WTC11 (cell line): ENCODE data around the gene MAP3K3. TPM values are rescaled to one million over a fixed set of nuclear protein-coding genes. Genes with fewer than 3 reads are reported as not detected.

ENCODE experiments used
- ATAC-seq: fragments of 200-7000 bp; cut with Tn5 transposase; 2 replicates; pipeline ENCODE4 v1.10.0; 2021; ENCODE audit warnings: mild to moderate bottlenecking, moderate library complexity
- CTCF ChIA-PET: fragments of 300-600 bp; sonication (Branson Sonifier 250); formaldehyde crosslinking; loops from one replicate; lab custom pipeline; 2021; ENCODE audit warnings: antibody characterized with exemption; lab: Charles Lee
- POLR2A ChIA-PET: fragments of 350-600 bp; sonication (Branson Sonifier 250); formaldehyde crosslinking; loops from one replicate; lab custom pipeline; 2021; ENCODE audit warnings: antibody characterized with exemption; lab: Charles Lee
- DNase-seq: peaks from one replicate; pipeline ENCODE4 v3.0.0; 2021; ENCODE audit warnings: low spot score
- H3K27ac Mint-ChIP-seq: 2 replicates; pipeline ENCODE4 v1.8.0; 2021; ENCODE audit warnings: mixed read lengths
- H3K27me3 Mint-ChIP-seq: 2 replicates; pipeline ENCODE4 v1.8.0; 2021; ENCODE audit warnings: low read depth, mild to moderate bottlenecking, moderate library complexity, mixed read lengths
- H3K36me3 Mint-ChIP-seq: 2 replicates; pipeline ENCODE4 v1.8.0; 2021; ENCODE audit warnings: mixed read lengths
- H3K4me1 Mint-ChIP-seq: 2 replicates; pipeline ENCODE4 v1.8.0; 2022; ENCODE audit warnings: mixed read lengths
- H3K4me3 Mint-ChIP-seq: 2 replicates; pipeline ENCODE4 v1.8.0; 2021; ENCODE audit warnings: mild to moderate bottlenecking, moderate library complexity, mixed read lengths
- H3K9me3 Mint-ChIP-seq: 2 replicates; pipeline ENCODE4 v1.8.0; 2021; ENCODE audit warnings: mixed read lengths
- ATF1 ChIP-seq: sonication (generic); formaldehyde crosslinking; IDR thresholded peaks from 2 replicates; pipeline ENCODE4 v1.8.1; 2023; ENCODE audit warnings: mild to moderate bottlenecking, moderate library complexity, missing genetic modification reagents
- CREM ChIP-seq: sonication (generic); formaldehyde crosslinking; IDR thresholded peaks from 2 replicates; pipeline ENCODE4 v1.8.1; 2022; ENCODE audit warnings: mild to moderate bottlenecking, missing genetic modification reagents, moderate library complexity
- FOXJ3 ChIP-seq: sonication (generic); formaldehyde crosslinking; IDR thresholded peaks from 2 replicates; pipeline ENCODE4 v1.9.0; 2021; ENCODE audit warnings: missing genetic modification reagents, mild to moderate bottlenecking, borderline replicate concordance
- HMGA2 ChIP-seq: fragments of 250-450 bp; sonication (Bioruptor Pico); IDR thresholded peaks from 2 replicates; pipeline ENCODE4 v1.4.0; 2021; ENCODE audit warnings: mild to moderate bottlenecking, moderate library complexity
- JAZF1 ChIP-seq: fragments of 250-450 bp; sonication (Bioruptor Pico); IDR thresholded peaks from 2 replicates; pipeline ENCODE4 v1.9.0; 2021; ENCODE audit warnings: moderate library complexity, mild to moderate bottlenecking, inconsistent platforms
- JUN ChIP-seq: sonication (generic); formaldehyde crosslinking; IDR thresholded peaks from 2 replicates; pipeline ENCODE4 v1.8.0; 2023; ENCODE audit warnings: mild to moderate bottlenecking, missing genetic modification reagents
- MYBL2 ChIP-seq: sonication (generic); formaldehyde crosslinking; IDR thresholded peaks from 2 replicates; pipeline ENCODE4 v1.8.1; 2023; ENCODE audit warnings: mild to moderate bottlenecking, moderate library complexity, missing genetic modification reagents
- NFYB ChIP-seq: sonication (generic); formaldehyde crosslinking; conservative IDR thresholded peaks from 2 replicates; pipeline ENCODE4 v1.8.0; 2022; ENCODE audit warnings: low read depth, missing genetic modification reagents
- RELA ChIP-seq: sonication (generic); formaldehyde crosslinking; IDR thresholded peaks from 2 replicates; pipeline ENCODE4 v1.8.1; 2022; ENCODE audit warnings: missing genetic modification reagents, mild to moderate bottlenecking, borderline replicate concordance
- SP1 ChIP-seq: sonication (generic); formaldehyde crosslinking; conservative IDR thresholded peaks from 2 replicates; pipeline ENCODE4 v1.8.1; 2022; ENCODE audit warnings: missing genetic modification reagents
- TCF7 ChIP-seq: sonication (generic); formaldehyde crosslinking; IDR thresholded peaks from 2 replicates; pipeline ENCODE4 v1.8.0; 2022; ENCODE audit warnings: mild to moderate bottlenecking, low read depth, missing genetic modification reagents, moderate library complexity
- TEAD1 ChIP-seq: sonication (generic); formaldehyde crosslinking; IDR thresholded peaks from 2 replicates; pipeline ENCODE4 v1.8.0; 2022; ENCODE audit warnings: mild to moderate bottlenecking, missing genetic modification reagents
- ZNF121 ChIP-seq: sonication (generic); formaldehyde crosslinking; IDR thresholded peaks from 2 replicates; pipeline ENCODE4 v1.8.0; 2023; ENCODE audit warnings: missing genetic modification reagents
- ZNF263 ChIP-seq: sonication (generic); formaldehyde crosslinking; IDR thresholded peaks from 2 replicates; pipeline ENCODE4 v1.8.1; 2022; ENCODE audit warnings: low read depth, mild to moderate bottlenecking, moderate library complexity, missing genetic modification reagents
- ZNF317 ChIP-seq: sonication (generic); formaldehyde crosslinking; IDR thresholded peaks from 2 replicates; pipeline ENCODE4 v1.8.1; 2023; ENCODE audit warnings: low read depth, mild to moderate bottlenecking, moderate library complexity, missing genetic modification reagents, borderline replicate concordance
- total RNA-seq: library from RNA; stranded (reverse); gene quantifications from 3 replicates; pipeline ENCODE4 v1.2.3, GENCODE V29; 2021
- TF ChIP-seq, protein P1 (sequence below): sonication (generic); formaldehyde crosslinking; IDR thresholded peaks from 2 replicates; pipeline ENCODE4 v1.8.1; 2023; ENCODE audit warnings: mild to moderate bottlenecking, missing genetic modification reagents, borderline replicate concordance
- TF ChIP-seq, protein P2 (sequence below): sonication (generic); formaldehyde crosslinking; IDR thresholded peaks from 2 replicates; pipeline ENCODE4 v1.8.1; 2023; ENCODE audit warnings: mild to moderate bottlenecking, missing genetic modification reagents, moderate library complexity
- TF ChIP-seq, protein P3 (sequence below): fragments of 250-450 bp; sonication (Bioruptor Pico); IDR thresholded peaks from 2 replicates; pipeline ENCODE4 v2.1.2; 2022; ENCODE audit warnings: mild to moderate bottlenecking, moderate library complexity

The MAP3K3 gene
- total RNA-seq, 1 experiment from 2014 or later = 25.7 TPM

- TF ChIP-seq, protein P1, sequence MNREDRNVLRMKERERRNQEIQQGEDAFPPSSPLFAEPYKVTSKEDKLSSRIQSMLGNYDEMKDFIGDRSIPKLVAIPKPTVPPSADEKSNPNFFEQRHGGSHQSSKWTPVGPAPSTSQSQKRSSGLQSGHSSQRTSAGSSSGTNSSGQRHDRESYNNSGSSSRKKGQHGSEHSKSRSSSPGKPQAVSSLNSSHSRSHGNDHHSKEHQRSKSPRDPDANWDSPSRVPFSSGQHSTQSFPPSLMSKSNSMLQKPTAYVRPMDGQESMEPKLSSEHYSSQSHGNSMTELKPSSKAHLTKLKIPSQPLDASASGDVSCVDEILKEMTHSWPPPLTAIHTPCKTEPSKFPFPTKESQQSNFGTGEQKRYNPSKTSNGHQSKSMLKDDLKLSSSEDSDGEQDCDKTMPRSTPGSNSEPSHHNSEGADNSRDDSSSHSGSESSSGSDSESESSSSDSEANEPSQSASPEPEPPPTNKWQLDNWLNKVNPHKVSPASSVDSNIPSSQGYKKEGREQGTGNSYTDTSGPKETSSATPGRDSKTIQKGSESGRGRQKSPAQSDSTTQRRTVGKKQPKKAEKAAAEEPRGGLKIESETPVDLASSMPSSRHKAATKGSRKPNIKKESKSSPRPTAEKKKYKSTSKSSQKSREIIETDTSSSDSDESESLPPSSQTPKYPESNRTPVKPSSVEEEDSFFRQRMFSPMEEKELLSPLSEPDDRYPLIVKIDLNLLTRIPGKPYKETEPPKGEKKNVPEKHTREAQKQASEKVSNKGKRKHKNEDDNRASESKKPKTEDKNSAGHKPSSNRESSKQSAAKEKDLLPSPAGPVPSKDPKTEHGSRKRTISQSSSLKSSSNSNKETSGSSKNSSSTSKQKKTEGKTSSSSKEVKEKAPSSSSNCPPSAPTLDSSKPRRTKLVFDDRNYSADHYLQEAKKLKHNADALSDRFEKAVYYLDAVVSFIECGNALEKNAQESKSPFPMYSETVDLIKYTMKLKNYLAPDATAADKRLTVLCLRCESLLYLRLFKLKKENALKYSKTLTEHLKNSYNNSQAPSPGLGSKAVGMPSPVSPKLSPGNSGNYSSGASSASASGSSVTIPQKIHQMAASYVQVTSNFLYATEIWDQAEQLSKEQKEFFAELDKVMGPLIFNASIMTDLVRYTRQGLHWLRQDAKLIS = no peak
- TF ChIP-seq, protein P2, sequence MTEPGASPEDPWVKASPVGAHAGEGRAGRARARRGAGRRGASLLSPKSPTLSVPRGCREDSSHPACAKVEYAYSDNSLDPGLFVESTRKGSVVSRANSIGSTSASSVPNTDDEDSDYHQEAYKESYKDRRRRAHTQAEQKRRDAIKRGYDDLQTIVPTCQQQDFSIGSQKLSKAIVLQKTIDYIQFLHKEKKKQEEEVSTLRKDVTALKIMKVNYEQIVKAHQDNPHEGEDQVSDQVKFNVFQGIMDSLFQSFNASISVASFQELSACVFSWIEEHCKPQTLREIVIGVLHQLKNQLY (CRISPR knock-in tag) = no peak
- TF ChIP-seq NFYB = no peak
- no peak for TF ChIP-seq ZNF121
- no peak for TF ChIP-seq SP1 (CRISPR knock-in tag)
- no peak for TF ChIP-seq JAZF1
- no peak for TF ChIP-seq FOXJ3 (CRISPR knock-in tag)
These were observed 72.2 kb downstream of the MAP3K3 start (continued) for GRCh38 chr17:63694229-63694949.

DNA sequence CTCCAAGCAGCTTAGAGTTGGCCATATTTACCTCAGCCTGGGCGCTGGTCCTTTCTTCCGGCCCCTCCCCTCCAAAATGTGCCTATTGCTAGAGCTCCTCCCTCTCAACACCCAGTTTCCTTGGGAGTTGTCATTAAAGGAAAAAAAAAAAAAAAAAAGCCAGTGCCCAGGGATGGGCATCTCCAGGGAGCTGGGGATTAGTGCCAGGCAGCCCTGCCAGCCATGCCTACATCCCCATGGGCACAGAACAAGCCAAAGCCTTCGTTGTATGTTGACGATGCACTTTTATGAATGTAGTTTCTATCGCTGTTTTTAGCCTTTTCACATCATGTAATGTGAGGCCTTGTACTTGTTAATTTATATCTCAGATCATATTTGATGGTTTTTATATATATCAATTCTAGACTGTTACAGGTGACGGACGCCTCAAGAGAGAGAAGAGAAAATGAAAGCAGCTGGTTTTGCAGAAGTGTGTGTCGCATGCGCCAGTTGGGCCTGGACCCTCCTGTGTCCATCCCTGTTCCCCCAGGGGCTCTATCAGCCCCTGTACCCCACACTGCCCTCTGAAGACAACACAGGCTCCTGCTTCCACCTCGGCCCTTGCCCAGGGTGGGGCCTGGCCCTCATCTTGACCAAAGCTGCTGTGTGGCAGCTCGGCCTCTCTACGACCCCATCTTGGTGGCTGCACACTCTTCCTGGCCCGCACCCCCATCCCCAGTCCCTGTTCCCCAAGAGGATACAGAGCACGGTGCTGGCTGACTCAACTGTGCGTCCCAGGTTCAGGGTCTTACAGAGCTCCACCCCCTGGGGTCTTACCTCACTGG, 72.9 kb downstream of the MAP3K3 start:
- POLR2A ChIA-PET = interaction anchor here (0.6 kb wide), 1 partner anchor 224 kb away, joined by 4 read pairs; no protein-coding TSS in a partner anchor
- Mint-ChIP-seq H3K27ac (no peak overlapping the region), H3K9me3 (no peaks in the 10 kb centered on the region), H3K27me3 (no peaks in the 10 kb centered on the region), H3K4me3 (no peak overlapping the region), H3K36me3 (peaks cover 12% of the 10 kb centered on the region; the same call in 1 of the 2 replicates), H3K4me1 (peaks cover 33% of the 10 kb centered on the region)
- CTCF ChIA-PET = interaction anchor here (0.6 to 3.3 kb wide), 13 partner anchors 12 to 270 kb away, joined by 3 to 22 read pairs (median 6); partner anchors contain the start of gene MAP3K3
- no peak for DNase-seq
- ATAC-seq = no peak
- TF ChIP-seq JUN (CRISPR knock-in tag) = no peak
- TF ChIP-seq HMGA2 (CRISPR knock-in tag) = no peak
- TF ChIP-seq ZNF317 (CRISPR knock-in tag) = no peak
- TF ChIP-seq, protein P3, sequence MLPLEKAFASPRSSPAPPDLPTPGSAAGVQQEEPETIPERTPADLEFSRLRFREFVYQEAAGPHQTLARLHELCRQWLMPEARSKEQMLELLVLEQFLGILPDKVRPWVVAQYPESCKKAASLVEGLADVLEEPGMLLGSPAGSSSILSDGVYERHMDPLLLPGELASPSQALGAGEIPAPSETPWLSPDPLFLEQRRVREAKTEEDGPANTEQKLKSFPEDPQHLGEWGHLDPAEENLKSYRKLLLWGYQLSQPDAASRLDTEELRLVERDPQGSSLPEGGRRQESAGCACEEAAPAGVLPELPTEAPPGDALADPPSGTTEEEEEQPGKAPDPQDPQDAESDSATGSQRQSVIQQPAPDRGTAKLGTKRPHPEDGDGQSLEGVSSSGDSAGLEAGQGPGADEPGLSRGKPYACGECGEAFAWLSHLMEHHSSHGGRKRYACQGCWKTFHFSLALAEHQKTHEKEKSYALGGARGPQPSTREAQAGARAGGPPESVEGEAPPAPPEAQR (CRISPR knock-in tag) = no peak
- TF ChIP-seq, protein P1 = no peak
- TF ChIP-seq JAZF1 = no peak
- no peak for TF ChIP-seq ATF1 (CRISPR knock-in tag)
- TF ChIP-seq ZNF263 = no peak
- TF ChIP-seq FOXJ3 (CRISPR knock-in tag) = no peak
- no peak for TF ChIP-seq TEAD1 (CRISPR knock-in tag)
- TF ChIP-seq RELA (CRISPR knock-in tag) = no peak
- no peak for TF ChIP-seq CREM
- TF ChIP-seq TCF7 (CRISPR knock-in tag) = no peak
- TF ChIP-seq MYBL2 = no peak
